Coronary artery (tissue), 2 donors: Measurements from ENCODE around the gene MVK.

Experiments used
- DNase-seq: peaks from one replicate; pipeline ENCODE4 v3.0.0-alpha.2; 2017; ENCODE audit warnings: low spot score
- H3K27ac ChIP-seq, 2 donors: fragments of 200-600 bp; sonication (generic); one replicate each; pipeline ENCODE4 v1.5.1; 2016 to 2019
- H3K4me3 ChIP-seq: fragments of 200-600 bp; sonication (generic); 2 replicates; pipeline ENCODE4 v1.5.1; 2016; ENCODE audit warnings: mild to moderate bottlenecking, moderate library complexity
- TF ChIP-seq, protein P1 (sequence below): fragments of 200-600 bp; sonication (generic); IDR thresholded peaks from one replicate; pipeline ENCODE4 v1.5.1; 2019; ENCODE audit warnings: antibody characterized with exemption

Gene MVK

GRCh38 chr12:109532721-109533486, 40.7 kb upstream of the MVK start:
- TF ChIP-seq, protein P1, sequence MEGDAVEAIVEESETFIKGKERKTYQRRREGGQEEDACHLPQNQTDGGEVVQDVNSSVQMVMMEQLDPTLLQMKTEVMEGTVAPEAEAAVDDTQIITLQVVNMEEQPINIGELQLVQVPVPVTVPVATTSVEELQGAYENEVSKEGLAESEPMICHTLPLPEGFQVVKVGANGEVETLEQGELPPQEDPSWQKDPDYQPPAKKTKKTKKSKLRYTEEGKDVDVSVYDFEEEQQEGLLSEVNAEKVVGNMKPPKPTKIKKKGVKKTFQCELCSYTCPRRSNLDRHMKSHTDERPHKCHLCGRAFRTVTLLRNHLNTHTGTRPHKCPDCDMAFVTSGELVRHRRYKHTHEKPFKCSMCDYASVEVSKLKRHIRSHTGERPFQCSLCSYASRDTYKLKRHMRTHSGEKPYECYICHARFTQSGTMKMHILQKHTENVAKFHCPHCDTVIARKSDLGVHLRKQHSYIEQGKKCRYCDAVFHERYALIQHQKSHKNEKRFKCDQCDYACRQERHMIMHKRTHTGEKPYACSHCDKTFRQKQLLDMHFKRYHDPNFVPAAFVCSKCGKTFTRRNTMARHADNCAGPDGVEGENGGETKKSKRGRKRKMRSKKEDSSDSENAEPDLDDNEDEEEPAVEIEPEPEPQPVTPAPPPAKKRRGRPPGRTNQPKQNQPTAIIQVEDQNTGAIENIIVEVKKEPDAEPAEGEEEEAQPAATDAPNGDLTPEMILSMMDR = no peak
- DNase-seq = no peak
- Histone ChIP-seq H3K27ac (no peak overlapping the region), H3K4me3 (no peak overlapping the region)

DNA sequence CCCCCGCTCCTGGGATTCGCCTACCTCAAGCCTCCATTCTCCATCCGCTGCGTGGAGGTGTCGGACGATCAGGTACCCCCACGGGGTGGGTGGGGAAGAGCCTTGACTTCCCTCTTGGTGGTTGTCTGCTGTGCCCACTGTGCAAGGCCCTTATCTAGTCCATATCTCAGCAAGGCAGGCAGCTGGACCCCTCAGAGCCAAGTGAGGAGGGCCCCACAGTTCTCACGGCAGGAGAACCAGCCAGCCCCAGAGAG, 40.2 kb upstream of the MVK start:
- DNase-seq = no peak
- TF ChIP-seq, protein P1 = no peak

GRCh38 chr12:109534456-109534855, 39.1 kb upstream of the MVK start:
- TF ChIP-seq, protein P1 = no peak
- no peak for DNase-seq

More for the DNA sequence above, 40.2 kb upstream of the MVK start:
- H3K27ac ChIP-seq = no peak overlapping the region
- no peak overlapping the region for H3K4me3 ChIP-seq

DNA sequence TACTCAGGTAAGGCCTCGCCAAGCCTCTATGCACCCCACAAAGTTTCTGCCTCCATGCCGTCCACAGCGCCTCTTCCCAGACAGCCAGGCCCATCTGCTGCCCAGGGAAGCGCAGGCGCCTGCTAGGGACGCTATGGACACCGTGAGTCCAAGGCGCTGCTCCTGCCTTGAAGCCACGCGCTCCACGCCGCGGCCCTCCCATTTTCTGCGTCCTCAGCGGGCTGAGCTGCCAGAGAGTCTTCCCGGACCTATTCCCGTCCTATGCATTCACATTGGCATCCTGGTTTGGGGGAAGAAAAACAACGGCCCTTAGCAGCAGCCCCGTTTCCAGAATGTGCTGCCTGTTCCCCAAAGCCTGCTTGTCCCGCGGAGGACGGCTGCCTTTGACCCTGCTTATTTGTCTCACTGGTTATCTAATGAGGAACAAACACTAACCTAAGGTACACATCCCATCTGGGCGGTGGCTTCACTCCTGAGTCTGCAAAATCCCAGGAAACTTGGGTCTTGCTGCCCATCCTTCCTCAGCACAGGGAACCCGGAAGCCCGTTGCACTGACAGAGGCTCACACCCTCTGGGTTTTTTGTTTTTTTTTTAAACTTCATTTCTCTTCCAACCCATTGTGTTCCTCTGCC, 38.2 kb upstream of the MVK start:
- TF ChIP-seq, protein P1 = no peak
- no peak for DNase-seq

More at GRCh38 chr12:109534456-109534855, 39.1 kb upstream of the MVK start:
- Histone ChIP-seq H3K4me3 (no peak overlapping the region), H3K27ac (no peak overlapping the region)

DNA sequence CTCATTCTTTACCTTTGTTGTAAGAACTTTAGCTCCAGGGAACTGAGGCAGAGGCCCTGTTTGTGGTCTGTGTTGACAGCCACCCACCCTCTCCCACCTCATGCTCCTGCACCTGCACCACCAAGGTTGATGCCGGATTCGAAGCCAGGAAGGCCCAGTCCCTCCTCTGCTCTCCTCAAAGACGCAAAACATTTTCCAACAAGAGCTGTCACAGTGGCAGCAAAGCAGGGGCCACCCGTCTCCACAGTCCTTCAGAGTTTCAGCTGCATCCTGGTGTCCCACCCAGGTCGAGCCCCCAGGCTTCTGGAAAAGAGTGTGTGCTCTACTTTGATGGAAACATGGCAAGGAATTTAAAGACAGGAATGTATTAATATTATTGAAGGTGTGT, 37.7 kb upstream of the MVK start:
- H3K27ac ChIP-seq = no peak overlapping the region
- H3K4me3 ChIP-seq = no peak overlapping the region
- TF ChIP-seq, protein P1 = no peak
- no peak for DNase-seq

More for the DNA sequence above, 38.2 kb upstream of the MVK start:
- Histone ChIP-seq H3K4me3 (no peak overlapping the region), H3K27ac (no peak overlapping the region)

DNA sequence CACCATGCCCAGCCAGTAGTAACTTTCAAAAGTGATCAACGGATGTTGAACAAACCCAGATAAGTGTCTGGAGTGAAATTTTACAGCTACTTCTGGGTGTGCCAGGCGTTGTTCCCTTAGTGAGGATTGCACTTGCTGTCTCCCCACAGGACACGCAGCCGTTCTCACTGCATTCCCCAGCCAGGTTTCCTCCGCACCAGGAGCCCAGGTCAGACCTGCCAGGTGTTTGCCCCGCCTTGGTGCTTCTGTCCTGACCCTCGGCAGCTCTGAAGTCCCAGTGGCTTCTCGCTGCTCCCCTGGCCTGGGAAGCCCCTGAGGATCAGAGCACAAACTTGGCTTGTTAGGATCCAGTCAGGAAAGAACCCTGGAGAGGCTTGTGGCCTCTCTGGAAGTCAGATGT, 36.5 kb upstream of the MVK start:
- TF ChIP-seq, protein P1 = no peak
- Histone ChIP-seq H3K27ac (no peak overlapping the region), H3K4me3 (no peak overlapping the region)
- DNase-seq = no peak
